Measurements from ENCODE around the gene CSRP1.

GRCh38 chr1:201461645-201462441, 45.1 kb downstream of the CSRP1 start:
- no peak for TF ChIP-seq CTCF (IDR thresholded peaks at IDR 0.05)
- TF ChIP-seq POLR2A (IDR thresholded peaks at IDR 0.05) = peak in 1 of 2 donors; percentile 16
